ENCODE measurements around the gene PSMD4. TPM values are rescaled to one million over a fixed set of nuclear protein-coding genes. Genes with fewer than 3 reads are reported as not detected.

The PSMD4 gene
- total and polyA plus RNA-seq, 2 of the 8 experiments (the other 6 are each of a cell fraction or from before 2014, with no cell fraction given): 216 to 284 TPM

DNA sequence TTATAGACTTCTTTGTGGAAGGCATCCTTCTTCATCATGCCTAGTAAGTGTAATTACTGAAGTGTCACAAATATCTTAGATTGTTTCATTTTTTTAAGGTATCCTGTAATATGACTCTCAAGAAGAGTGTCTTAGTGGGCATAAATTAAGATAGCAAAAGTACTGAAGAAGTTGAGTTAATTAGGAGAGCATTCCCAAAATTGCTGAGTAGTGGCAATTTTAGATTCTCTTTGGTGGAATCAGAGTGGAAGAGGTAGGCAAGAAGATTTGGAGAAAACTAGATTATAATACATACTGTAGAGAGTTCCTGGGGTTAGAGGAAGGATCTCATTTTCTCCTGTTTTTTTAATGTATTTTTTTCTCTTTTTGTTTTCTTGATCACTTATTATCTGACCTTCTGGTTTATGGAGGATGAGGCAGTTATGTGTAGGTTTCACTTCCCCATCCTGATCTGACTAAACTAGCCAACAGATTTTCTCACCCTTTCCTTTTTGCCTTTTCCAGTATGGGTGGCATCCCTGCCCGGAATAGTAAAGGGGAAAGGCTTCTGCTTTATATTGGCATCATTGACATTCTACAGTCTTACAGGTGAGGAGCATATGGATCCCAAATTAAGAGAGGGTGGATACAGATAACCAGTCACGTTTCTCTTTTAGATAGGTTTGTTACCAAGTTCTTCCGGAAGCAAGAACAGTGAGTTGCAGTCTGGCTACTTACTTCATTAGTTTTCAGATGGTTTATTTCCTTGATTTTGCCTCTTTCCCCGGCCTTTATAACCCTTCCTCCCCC lies 16.7 kb upstream of the PSMD4 start:
- WGBS, 2 experiments (ENCODE audit: extremely low coverage in 1 of 2, insufficient coverage in 1 of 2, insufficient read length in 1 of 2, insufficient replicate concordance in 2 of 2, low coverage in 1 of 2, low lambda C conversion rate in 2 of 2, missing lambda C conversion rate in 1 of 2): 96% methylated on average over 4 of the region's 4 CpGs; no CpG with 5 or more reads in 1 of the 2 experiments
- no peaks in the 10 kb centered on the region for H3K27me3 ChIP-seq (replicated peaks in 1 of 4; ENCODE audit: control insufficient read depth in 3 of 4, extremely low read depth in 1 of 4, insufficient read depth in 3 of 4, low read length in 3 of 4)
- H4K91ac ChIP-seq (replicated peaks; ENCODE audit: insufficient read length, low read length): no peak overlapping the region
- no peak overlapping the region for H2BK5ac ChIP-seq (ENCODE audit: low read depth, low read length)
- ChIA-PET CTCF (ENCODE audit: partially characterized antibody) (interaction anchor here (1.2 to 1.6 kb wide), 2 partner anchors 9 to 20 kb away, joined by 3 to 4 read pairs; no protein-coding TSS in a partner anchor), POLR2A (ENCODE audit: partially characterized antibody) (interaction anchor here (1.1 to 1.8 kb wide), 2 partner anchors 11 to 14 kb away, joined by 3 to 6 read pairs; no protein-coding TSS in a partner anchor)
- no peak overlapping the region for H2BK120ac ChIP-seq (replicated peaks; ENCODE audit: low read depth, low read length)
- H3K79me1 ChIP-seq (ENCODE audit: low read depth, low read length): no peaks in the 10 kb centered on the region
- no peak overlapping the region for H4K8ac ChIP-seq (ENCODE audit: extremely low read depth, insufficient read depth, low read length)
- no peak overlapping the region for H2BK12ac ChIP-seq (ENCODE audit: low read depth, low read length)
- no peak overlapping the region for H3K18ac ChIP-seq (ENCODE audit: extremely low read depth, low read length)
- no peak for DNase-seq (ENCODE audit: low read depth in 1 of 2, low spot score in 2 of 2)
- no peak overlapping the region for H3K14ac ChIP-seq (ENCODE audit: insufficient read length)
- no peak overlapping the region for H4K5ac ChIP-seq (ENCODE audit: insufficient read length, low read depth, low read length)
- H2AK5ac ChIP-seq (ENCODE audit: low read depth, low read length): no peak overlapping the region
- H3K36me3 ChIP-seq (ENCODE audit: control insufficient read depth in 2 of 4, insufficient read depth in 4 of 4, low read length in 3 of 4): peaks cover 42 to 92% (median 77%) of the 10 kb centered on the region in 4 experiments
- no peaks in the 10 kb centered on the region for H3K23me2 ChIP-seq (ENCODE audit: low read depth, low read length)
- no peak overlapping the region for H2AFZ ChIP-seq (ENCODE audit: low read length)
- no peak overlapping the region for H2BK20ac ChIP-seq (ENCODE audit: low read length)
- FAIRE-seq: no peak
- peaks cover 0 to 3% of the 10 kb centered on the region in 2 experiments for H4K20me1 ChIP-seq (replicated peaks in 1 of 2; ENCODE audit: control insufficient read depth in 1 of 2, insufficient read depth in 2 of 2, low read length in 2 of 2)
- H3K4me1 ChIP-seq (replicated peaks in 1 of 4; ENCODE audit: control insufficient read depth in 3 of 4, insufficient read depth in 4 of 4, low read length in 3 of 4): no peaks in the 10 kb centered on the region
- H3K23ac ChIP-seq (ENCODE audit: insufficient read length): no peak overlapping the region
- no peak overlapping the region for H3K27ac ChIP-seq (ENCODE audit: low read depth, low read length)
- TF ChIP-seq, protein P1, sequence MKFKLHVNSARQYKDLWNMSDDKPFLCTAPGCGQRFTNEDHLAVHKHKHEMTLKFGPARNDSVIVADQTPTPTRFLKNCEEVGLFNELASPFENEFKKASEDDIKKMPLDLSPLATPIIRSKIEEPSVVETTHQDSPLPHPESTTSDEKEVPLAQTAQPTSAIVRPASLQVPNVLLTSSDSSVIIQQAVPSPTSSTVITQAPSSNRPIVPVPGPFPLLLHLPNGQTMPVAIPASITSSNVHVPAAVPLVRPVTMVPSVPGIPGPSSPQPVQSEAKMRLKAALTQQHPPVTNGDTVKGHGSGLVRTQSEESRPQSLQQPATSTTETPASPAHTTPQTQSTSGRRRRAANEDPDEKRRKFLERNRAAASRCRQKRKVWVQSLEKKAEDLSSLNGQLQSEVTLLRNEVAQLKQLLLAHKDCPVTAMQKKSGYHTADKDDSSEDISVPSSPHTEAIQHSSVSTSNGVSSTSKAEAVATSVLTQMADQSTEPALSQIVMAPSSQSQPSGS (IDR thresholded peaks at IDR 0.05; ENCODE audit: low read length): no peak
- TF ChIP-seq PHF8 (conservative IDR thresholded peaks at IDR 0.05; ENCODE audit: low read depth, low read length) (no peak), CREB1 (IDR thresholded peaks at IDR 0.05) (no peak), SRF (IDR thresholded peaks at IDR 0.05; ENCODE audit: low read depth, low read length) (no peak), SIRT6 (IDR thresholded peaks at IDR 0.05; ENCODE audit: low read length) (no peak)
- TF ChIP-seq, protein P2, sequence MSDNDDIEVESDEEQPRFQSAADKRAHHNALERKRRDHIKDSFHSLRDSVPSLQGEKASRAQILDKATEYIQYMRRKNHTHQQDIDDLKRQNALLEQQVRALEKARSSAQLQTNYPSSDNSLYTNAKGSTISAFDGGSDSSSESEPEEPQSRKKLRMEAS (IDR thresholded peaks at IDR 0.05): no peak
- no peak overlapping the region for H2BK15ac ChIP-seq (ENCODE audit: low read length)
- H3K56ac ChIP-seq (replicated peaks; ENCODE audit: insufficient read length, low read depth, low read length): no peak overlapping the region
- H3K9ac ChIP-seq (replicated peaks in 1 of 4; ENCODE audit: extremely low read depth in 1 of 4, low read depth in 3 of 4, low read length in 3 of 4): no peak overlapping the region
- H3K4me3 ChIP-seq (ENCODE audit: extremely low read depth in 1 of 4, insufficient read depth in 2 of 4, low read depth in 3 of 4, low read length in 4 of 4): no peak overlapping the region
- no peaks in the 10 kb centered on the region for H3K79me2 ChIP-seq (ENCODE audit: control insufficient read depth in 1 of 2, insufficient read depth in 2 of 2, low read length in 2 of 2)
- no peak overlapping the region for H3K4me2 ChIP-seq (ENCODE audit: insufficient read depth in 1 of 2, low read depth in 2 of 2, low read length in 2 of 2)
- H3K9me3 ChIP-seq (ENCODE audit: insufficient read depth in 2 of 2, low read depth in 1 of 2, low read length in 1 of 2): no peaks in the 10 kb centered on the region
- H3K4ac ChIP-seq (replicated peaks; ENCODE audit: insufficient read length, low read depth, low read length): no peak overlapping the region

All from H1 (cell line).